Limb (tissue), 2 donors: ENCODE results near the gene PRKCA.

Experiments used
- DNase-seq, 2 donors: peaks; one replicate each; pipeline ENCODE4 v3.0.0-alpha.2; 2016; ENCODE audit errors: extremely low spot score in 2 of 2

The PRKCA gene

GRCh38 chr17:66412857-66413558, 110.6 kb downstream of the PRKCA start:
- no peak for DNase-seq

- DNase-seq, result no peak
Observed at GRCh38 chr17:66413559-66414520, 111.4 kb downstream of the PRKCA start.

GRCh38 chr17:66414561-66415175, 112.3 kb downstream of the PRKCA start:
- DNase-seq, result no peak

- no peak for DNase-seq
Observed at GRCh38 chr17:66415366-66416206, 113.2 kb downstream of the PRKCA start.

GRCh38 chr17:66416207-66416940, 114.0 kb downstream of the PRKCA start:
- no peak for DNase-seq

- no peak for DNase-seq
Observed at GRCh38 chr17:66417300-66417719, 114.9 kb downstream of the PRKCA start.

GRCh38 chr17:66420961-66421371, 118.6 kb downstream of the PRKCA start:
- DNase-seq, result no peak

- no peak for DNase-seq
Observed at GRCh38 chr17:66422186-66422585, 119.8 kb downstream of the PRKCA start.

- no peak for DNase-seq
Observed at GRCh38 chr17:66423056-66423955, 120.9 kb downstream of the PRKCA start.

- DNase-seq, result no peak
Observed at GRCh38 chr17:66425756-66426396, 123.5 kb downstream of the PRKCA start.

GRCh38 chr17:66426397-66427033, 124.1 kb downstream of the PRKCA start:
- no peak for DNase-seq

GRCh38 chr17:66427134-66427533, 124.7 kb downstream of the PRKCA start:
- no peak for DNase-seq

- DNase-seq, result no peak
Observed at GRCh38 chr17:66429680-66430079, 127.3 kb downstream of the PRKCA start.

- no peak for DNase-seq
Observed at GRCh38 chr17:66430846-66431795, 128.7 kb downstream of the PRKCA start.

GRCh38 chr17:66431910-66432309, 129.5 kb downstream of the PRKCA start:
- DNase-seq, result peak in 1 of 2 donors; percentile 32

- no peak for DNase-seq
Observed at GRCh38 chr17:66432411-66432957, 130.1 kb downstream of the PRKCA start.

- no peak for DNase-seq
Observed at GRCh38 chr17:66432996-66433551, 130.7 kb downstream of the PRKCA start.
